ENCODE results near the gene DSCAM.

Gene DSCAM

DNA sequence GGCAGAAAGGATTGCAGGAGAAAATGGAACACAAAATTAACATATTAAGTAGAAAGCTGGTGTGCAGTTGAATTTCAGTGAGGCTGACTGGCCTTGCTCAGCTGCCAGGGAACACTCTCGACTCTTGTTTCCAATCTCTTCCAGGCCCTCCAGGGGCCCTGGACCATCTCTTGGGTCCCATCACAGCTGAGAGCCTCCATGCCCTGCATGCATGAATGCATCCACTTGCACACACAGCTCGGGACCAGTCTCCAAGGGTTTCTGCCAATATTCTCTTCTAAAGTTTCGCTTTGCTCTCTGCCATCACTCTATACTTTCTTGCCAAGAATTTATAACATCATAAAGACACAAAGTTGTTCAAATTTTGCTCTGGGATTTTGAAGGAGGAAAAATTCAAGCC lies 200.3 kb downstream of the DSCAM start:
- TF ChIP-seq, protein P1, sequence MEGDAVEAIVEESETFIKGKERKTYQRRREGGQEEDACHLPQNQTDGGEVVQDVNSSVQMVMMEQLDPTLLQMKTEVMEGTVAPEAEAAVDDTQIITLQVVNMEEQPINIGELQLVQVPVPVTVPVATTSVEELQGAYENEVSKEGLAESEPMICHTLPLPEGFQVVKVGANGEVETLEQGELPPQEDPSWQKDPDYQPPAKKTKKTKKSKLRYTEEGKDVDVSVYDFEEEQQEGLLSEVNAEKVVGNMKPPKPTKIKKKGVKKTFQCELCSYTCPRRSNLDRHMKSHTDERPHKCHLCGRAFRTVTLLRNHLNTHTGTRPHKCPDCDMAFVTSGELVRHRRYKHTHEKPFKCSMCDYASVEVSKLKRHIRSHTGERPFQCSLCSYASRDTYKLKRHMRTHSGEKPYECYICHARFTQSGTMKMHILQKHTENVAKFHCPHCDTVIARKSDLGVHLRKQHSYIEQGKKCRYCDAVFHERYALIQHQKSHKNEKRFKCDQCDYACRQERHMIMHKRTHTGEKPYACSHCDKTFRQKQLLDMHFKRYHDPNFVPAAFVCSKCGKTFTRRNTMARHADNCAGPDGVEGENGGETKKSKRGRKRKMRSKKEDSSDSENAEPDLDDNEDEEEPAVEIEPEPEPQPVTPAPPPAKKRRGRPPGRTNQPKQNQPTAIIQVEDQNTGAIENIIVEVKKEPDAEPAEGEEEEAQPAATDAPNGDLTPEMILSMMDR (IDR thresholded peaks at IDR 0.05; ENCODE audit: low read depth, low read length): no peak
- no peak overlapping the region for H3K4me3 ChIP-seq (replicated peaks in 1 of 2; ENCODE audit: low read depth in 2 of 2, low read length in 2 of 2)
- DNase-seq (ENCODE audit: low read depth in 2 of 2): no peak

DNA sequence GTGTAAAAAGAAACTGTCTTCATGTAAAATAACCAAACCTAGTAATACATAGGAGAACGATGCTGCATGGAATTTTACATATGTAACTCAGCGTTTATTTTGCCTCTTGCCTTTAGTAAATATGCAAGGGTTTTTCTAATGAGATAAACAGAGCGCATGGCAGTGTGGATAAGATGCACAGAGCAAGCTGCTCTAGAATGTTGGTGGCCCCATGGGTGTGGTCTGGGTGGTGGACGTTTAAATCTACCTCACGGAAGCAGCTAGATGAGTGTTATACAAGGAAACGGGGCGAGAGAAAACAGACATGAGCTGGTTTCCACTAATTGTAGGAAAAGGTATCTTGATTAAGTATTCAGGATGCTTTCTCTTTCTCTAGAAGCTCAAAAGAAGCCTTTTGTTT lies 205.9 kb downstream of the DSCAM start:
- TF ChIP-seq, protein P1 (IDR thresholded peaks at IDR 0.05; ENCODE audit: low read depth, low read length): no peak
- H3K4me3 ChIP-seq (replicated peaks in 1 of 2; ENCODE audit: low read depth in 2 of 2, low read length in 2 of 2): no peak overlapping the region
- DNase-seq (ENCODE audit: low read depth in 2 of 2): no peak

DNA sequence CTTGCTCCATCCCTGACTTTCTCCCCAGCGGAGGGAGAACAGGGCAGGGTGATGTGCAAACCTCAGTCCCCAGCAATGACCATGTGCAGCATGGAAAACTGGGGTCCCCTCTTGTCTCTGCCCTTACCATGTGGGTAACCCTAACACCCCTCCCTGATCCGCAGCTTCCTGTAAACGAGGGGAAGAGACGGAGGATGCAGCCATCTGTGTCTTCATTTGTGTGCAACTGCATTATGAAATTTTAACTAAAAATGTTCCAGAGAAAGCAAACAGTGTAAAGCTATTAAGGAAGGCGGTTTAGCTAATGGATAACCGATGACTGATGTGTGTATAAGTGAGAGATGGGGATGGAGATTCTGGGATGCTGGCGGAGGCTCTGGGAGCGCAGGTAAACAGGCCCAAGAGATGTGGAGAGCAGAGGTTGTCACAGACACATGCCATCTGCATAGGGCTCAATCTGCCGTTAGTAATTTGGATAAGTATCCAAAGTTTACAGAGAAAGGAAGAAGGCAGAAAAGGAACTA lies 206.6 kb downstream of the DSCAM start:
- DNase-seq (ENCODE audit: low read depth in 2 of 2): no peak
- TF ChIP-seq, protein P1 (IDR thresholded peaks at IDR 0.05; ENCODE audit: low read depth, low read length): no peak
- no peak overlapping the region for H3K4me3 ChIP-seq (replicated peaks in 1 of 2; ENCODE audit: low read depth in 2 of 2, low read length in 2 of 2)

DNA sequence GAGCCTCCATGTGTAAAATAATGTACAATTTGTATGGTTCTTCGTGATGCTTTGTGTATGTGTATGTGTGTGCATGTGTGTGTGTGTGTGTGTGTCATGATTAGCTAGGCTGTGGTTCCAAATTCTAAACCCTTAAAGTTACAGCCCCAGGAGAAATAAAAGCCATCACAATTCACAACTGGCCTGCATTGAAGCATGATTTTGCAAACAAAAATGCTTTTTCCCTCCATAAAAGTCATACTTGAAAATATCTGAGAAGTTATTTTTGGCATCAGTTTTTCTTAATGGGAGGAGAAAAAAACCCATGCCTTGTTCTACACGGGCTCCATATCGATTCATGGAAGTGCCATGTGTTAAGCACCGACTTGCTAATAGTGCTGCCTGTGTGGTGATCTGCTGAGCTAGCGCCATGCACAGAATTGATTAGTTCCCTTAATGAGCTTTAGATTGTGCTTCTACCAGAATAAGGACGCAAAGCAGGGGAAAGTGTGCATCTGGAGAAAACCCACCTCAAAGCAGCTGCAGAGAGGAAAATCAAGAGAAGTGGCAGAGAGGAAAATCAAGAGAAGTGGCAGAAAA lies 207.3 kb downstream of the DSCAM start:
- DNase-seq (ENCODE audit: low read depth in 2 of 2): no peak
- H3K4me3 ChIP-seq (replicated peaks in 1 of 2; ENCODE audit: low read depth in 2 of 2, low read length in 2 of 2): no peak overlapping the region
- TF ChIP-seq, protein P1 (IDR thresholded peaks at IDR 0.05; ENCODE audit: low read depth, low read length): no peak

DNA sequence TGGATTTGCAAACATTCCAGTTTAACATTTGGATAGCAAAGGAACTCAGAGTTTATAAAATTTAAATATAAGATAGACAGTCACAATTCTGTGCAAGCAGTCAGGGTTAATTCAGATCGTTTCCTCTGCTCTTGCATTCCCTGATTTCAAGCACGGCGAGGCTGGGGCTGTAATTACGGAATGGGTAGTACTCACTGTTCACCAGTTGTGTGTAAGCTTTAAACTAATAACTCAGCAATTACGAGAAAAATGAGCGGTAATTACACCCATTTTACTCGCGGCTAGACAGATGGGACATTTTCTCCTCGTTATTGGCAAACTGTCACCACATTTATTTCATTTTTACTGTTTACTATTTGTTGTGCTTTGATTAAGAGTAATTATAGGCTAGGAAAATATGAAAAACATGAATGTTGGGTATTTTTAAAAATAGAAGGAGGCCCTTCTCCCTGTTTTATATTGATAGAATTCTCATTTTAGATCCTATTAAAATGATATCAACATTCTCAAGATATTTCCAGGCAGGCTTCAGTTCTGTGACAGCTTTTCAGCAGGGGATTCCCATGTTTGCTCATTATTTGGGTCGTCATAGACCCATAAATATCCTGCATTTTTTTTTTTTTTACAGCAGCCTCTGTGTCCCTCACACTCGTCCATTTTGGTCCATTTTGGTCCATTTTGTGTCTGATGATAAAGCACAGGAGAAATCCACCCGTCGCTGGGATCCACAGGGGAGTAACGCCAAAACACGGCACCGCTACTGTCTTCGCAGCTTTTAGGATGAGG lies 208.3 kb downstream of the DSCAM start:
- TF ChIP-seq, protein P1 (IDR thresholded peaks at IDR 0.05; ENCODE audit: low read depth, low read length): no peak
- no peak for DNase-seq (ENCODE audit: low read depth in 2 of 2)
- no peak overlapping the region for H3K4me3 ChIP-seq (replicated peaks in 1 of 2; ENCODE audit: low read depth in 2 of 2, low read length in 2 of 2)

DNA sequence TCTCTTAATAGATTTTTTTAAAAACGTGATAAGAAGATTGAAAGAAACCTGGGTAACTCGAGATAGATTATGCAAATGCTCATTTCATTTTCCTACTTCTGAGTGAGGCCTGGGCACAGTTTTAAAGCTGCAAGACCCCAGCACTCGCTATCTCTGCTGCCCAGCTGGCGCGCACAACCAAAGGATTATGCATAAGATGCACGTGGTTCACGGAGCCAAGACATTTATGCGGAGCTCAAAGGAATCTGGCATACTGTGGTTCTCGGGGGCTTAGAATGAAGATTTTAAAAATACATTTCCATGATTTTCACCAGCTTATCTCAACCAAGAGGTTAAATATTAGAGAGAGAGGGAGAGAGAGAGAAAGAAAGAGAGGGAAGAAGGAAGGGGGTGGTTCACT lies 210.9 kb downstream of the DSCAM start:
- TF ChIP-seq, protein P1 (IDR thresholded peaks at IDR 0.05; ENCODE audit: low read depth, low read length): no peak
- no peak overlapping the region for H3K4me3 ChIP-seq (replicated peaks in 1 of 2; ENCODE audit: low read depth in 2 of 2, low read length in 2 of 2)

More for the DNA sequence above, 210.9 kb downstream of the DSCAM start:
- DNase-seq (ENCODE audit: low read depth in 2 of 2): no peak
